GM12875 (cell line): Measurements from ENCODE around the gene SLC6A8.

Source experiments
- H3K4me3 ChIP-seq: one replicate; pipeline ENCODE4 v1.5.1; 2011; ENCODE audit warnings: low read depth, low read length, control low read depth
- CTCF ChIP-seq: IDR thresholded peaks from 2 replicates; pipeline ENCODE4 v1.5.1; 2011; ENCODE audit warnings: low read depth, mild to moderate bottlenecking, control low read depth, inconsistent platforms, low read length, moderate library complexity, borderline replicate concordance; ENCODE audit not compliant: insufficient read depth

The SLC6A8 gene

GRCh38 chrX:153732401-153732800 is 44.7 kb downstream of the SLC6A8 start:
- H3K4me3 ChIP-seq, result no peak overlapping the region
- no peak for TF ChIP-seq CTCF

GRCh38 chrX:153733651-153734240 is 46.0 kb downstream of the SLC6A8 start:
- no peak overlapping the region for H3K4me3 ChIP-seq
- TF ChIP-seq CTCF, result no peak

GRCh38 chrX:153734871-153735270 is 47.1 kb downstream of the SLC6A8 start:
- TF ChIP-seq CTCF, result no peak
- H3K4me3 ChIP-seq, result no peak overlapping the region

- TF ChIP-seq CTCF, result no peak; the same call in 1 of the 2 replicates
- H3K4me3 ChIP-seq, result no peak overlapping the region
Measured at GRCh38 chrX:153735274-153735673, 47.5 kb downstream of the SLC6A8 start.

- no peak for TF ChIP-seq CTCF
- H3K4me3 ChIP-seq, result no peak overlapping the region
Measured at GRCh38 chrX:153736071-153736820, 48.5 kb downstream of the SLC6A8 start.

GRCh38 chrX:153736871-153737441 is 49.2 kb downstream of the SLC6A8 start:
- no peak overlapping the region for H3K4me3 ChIP-seq
- TF ChIP-seq CTCF, result no peak
